Activated naive CD4-positive, alpha-beta T cell treated with Interleukin-2 at 50 U/mL for 16 hours (primary cell): ENCODE data around the gene NPTX2.
"Not testable (repeated sequence)": the region's sequence is repeated elsewhere in the genome, so short reads cannot be mapped to it uniquely, and the experiment has no call there.

Experiments
- DNase-seq: peaks from one replicate; pipeline ENCODE4 v3.0.0-alpha.2; 2020

Gene NPTX2, protein sequence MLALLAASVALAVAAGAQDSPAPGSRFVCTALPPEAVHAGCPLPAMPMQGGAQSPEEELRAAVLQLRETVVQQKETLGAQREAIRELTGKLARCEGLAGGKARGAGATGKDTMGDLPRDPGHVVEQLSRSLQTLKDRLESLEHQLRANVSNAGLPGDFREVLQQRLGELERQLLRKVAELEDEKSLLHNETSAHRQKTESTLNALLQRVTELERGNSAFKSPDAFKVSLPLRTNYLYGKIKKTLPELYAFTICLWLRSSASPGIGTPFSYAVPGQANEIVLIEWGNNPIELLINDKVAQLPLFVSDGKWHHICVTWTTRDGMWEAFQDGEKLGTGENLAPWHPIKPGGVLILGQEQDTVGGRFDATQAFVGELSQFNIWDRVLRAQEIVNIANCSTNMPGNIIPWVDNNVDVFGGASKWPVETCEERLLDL

DNA sequence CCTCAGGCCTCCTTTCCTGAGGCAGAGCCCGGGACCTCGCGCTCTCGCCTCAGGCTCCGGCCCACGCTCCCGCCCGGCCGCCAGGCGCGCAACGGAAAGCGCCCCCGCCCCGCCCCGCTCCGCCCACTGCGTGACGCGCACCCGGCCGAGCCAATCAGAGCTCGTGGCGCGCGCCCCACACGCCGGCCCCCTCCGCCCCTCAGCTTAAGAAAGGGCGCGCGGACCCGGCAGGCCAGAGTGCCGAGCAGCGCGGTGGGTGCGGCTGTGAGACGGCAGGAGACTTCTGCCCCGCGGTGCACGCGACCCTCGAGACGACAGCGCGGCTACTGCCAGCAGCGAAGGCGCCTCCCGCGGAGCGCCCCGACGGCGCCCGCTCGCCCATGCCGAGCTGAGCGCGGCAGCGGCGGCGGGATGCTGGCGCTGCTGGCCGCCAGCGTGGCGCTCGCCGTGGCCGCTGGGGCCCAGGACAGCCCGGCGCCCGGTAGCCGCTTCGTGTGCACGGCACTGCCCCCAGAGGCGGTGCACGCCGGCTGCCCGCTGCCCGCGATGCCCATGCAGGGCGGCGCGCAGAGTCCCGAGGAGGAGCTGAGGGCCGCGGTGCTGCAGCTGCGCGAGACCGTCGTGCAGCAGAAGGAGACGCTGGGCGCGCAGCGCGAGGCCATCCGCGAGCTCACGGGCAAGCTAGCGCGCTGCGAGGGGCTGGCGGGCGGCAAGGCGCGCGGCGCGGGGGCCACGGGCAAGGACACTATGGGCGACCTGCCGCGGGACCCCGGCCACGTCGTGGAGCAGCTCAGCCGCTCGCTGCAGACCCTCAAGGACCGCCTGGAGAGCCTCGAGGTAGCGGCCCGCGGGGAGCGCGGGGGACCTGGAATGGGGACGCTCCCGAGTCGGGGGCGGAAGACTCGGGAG, at the start of gene NPTX2:
NPTX2 (plus strand) TSS at position 235 of the 909 bp plus-strand sequence; CDS start at position 412, 177 bp downstream.
- DNase-seq = no peak

GRCh38 chr7:98567991-98568390, 49.1 kb upstream of the NPTX2 start:
- no peak for DNase-seq

DNA sequence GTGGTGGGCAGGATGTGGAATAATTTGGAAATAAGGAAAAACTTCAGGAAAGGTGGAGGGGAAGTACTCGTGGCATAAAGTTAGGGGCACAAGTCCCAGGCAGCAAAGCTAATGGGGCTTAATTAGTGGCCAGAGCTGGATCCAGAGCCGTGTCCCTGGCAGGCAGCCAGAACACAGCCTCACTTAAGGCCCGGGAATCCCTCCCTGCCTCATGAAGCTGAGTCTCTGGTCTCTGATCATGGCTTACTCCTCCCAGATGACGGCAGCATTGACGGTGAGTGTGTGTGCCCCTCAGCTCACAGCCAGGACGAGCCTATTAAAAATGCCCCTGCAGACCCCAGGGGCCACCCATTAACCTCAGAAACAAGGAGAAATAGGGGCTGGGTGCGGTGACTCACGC, 48.2 kb upstream of the NPTX2 start:
- DNase-seq = no peak

DNA sequence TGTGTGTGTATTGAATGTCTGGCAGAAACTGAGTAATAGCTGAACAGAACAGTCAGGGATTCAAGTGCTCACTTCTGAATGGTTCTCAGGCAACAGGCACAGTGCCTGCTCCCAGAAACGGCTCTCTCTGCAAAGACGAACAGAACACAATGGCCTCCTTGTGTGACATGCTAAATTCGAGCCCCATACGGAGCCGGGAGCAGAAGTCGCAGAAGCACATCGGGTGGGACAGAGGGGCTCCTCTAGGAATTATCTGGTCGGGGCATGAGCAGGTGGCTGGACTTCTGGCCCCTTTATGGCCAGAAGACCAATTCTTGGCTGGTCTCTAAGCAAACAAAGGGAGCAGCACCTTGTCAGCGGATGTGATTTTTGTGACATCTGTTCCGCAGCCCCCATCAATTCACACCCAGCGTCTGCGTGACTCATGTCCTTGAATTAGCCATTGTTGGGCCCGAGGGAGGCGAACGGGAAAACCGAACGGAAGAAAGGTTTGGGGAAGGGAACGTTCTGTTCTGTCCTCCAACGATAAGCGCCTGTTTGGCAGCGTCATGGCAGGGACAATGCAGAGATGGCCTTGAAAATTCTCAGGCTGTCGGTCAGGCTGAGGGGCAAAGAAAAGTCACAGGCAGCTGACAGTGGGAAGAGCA, 47.3 kb upstream of the NPTX2 start:
- DNase-seq = no peak

GRCh38 chr7:98571006-98571405, 46.1 kb upstream of the NPTX2 start:
- DNase-seq = no peak

GRCh38 chr7:98571986-98572385, 45.1 kb upstream of the NPTX2 start:
- DNase-seq = no peak

- not testable (repeated sequence) for DNase-seq
These were observed 44.4 kb upstream of the NPTX2 start for GRCh38 chr7:98572716-98573115.

DNA sequence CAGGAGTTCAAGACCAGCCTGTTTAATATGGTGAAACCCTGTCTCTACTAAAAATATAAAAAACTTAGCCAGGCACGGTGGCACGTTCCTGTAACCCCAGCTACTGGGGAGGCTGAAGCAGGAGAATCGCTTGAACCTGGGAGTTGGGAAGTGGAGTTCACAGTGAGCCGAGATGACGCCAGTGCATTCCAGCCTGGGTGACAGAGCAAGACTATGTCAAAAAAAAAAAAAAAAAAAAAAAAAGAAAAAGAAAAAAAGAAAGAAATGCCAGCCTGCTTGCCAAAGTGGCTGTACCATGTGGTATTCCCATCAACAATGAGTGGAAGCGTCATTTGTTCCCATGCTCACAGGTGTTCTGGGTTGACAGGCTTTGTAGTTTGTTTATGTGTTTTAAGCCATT, 43.3 kb upstream of the NPTX2 start:
- DNase-seq = no peak

GRCh38 chr7:98575878-98576277, 41.2 kb upstream of the NPTX2 start:
- DNase-seq = no peak

GRCh38 chr7:98584830-98585229, 32.3 kb upstream of the NPTX2 start:
- no peak for DNase-seq

GRCh38 chr7:98591926-98592325, 25.2 kb upstream of the NPTX2 start:
- no peak for DNase-seq

DNA sequence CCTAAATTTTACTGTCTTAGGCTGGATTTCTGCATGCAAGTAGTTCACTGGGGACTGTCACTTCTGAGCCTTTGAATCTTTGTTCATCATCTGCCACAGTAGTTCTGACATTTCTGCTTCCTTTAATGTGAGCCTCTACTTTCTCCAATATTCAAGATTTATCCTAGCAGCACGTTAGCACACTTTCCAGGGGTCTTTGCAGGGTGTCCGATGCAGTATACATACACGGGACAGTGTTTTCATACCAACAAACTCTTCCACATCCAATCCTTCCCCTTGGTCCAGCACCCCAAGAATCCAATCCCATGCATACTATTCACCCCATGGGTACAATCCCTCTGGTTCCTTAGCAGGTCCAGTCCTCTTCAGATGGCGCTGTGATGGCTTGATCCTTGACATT, 22.7 kb upstream of the NPTX2 start:
- no peak for DNase-seq

DNA sequence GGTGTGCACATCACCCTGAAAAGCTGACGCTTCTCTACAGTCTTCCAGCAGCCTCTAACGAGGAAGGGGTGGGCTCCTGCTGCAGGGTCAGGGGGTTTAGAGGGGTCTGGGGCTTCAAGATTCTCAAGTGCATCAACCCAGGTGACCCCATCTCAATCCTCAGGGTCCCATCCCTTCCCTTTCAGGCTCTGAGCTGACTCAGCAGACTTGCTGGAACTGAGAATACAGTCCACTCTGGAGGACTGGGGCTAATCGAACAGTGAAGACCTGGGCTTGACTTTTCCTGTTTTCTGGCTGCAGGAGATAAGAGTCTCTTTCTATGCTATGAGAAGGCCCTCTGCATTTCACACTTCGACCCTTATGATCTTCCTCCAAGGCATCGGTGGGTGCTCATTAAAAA, 22.3 kb upstream of the NPTX2 start:
- no peak for DNase-seq

DNA sequence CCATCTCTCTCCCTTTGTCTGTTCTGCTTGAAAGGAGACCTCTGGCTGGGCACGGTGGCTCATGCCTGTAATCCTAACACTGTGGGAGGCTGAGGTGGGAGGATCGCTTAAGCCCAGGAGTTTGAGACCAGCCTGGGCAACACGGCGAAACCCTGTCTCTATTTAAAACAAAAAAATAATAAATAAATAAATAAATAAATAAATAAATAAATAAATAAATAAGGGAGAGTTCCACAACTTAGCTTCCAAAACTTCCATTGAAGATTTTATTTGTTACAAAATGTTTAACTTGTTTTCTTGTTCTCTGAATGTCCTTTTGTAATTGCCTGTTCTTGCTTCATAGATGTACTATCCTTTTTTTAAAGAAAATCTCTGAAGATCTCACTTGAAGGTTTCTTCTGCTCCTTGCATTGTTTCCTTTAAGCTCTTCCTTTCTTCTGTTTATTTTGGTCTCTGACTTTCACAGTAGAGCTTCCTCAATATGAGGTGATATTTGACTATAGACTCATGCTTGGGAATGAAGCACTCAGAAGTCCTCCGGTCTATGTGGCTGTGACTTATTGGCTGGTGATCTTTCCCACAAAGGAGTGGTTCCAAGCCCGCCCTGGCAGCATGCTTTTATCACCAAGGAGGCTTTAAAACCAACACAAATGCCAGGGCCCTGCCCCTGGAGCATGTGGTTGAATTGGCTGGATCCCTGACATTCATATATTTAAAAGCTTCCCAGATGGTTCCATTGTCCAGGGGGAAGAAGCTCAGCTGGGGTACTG, 18.1 kb upstream of the NPTX2 start:
- no peak for DNase-seq

DNA sequence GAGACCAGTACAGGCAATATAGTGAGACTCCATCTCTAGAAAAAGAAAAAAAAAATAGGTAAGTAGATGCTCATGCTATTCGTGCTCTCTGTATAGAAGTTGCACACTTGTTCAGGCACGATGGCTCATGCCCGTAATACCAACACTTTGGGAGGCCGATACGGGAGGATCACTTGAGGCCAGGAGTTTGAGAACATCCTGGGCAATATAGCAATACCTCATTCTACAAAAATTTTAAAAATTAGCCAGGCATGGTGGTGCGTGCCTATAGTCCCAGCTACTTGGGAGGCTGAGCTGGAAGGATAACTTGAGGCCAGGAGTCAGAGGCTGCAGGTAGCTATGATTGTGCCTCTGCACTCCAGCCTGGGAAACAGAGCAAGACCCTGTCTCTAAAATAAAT, 17.2 kb upstream of the NPTX2 start:
- no peak for DNase-seq

DNA sequence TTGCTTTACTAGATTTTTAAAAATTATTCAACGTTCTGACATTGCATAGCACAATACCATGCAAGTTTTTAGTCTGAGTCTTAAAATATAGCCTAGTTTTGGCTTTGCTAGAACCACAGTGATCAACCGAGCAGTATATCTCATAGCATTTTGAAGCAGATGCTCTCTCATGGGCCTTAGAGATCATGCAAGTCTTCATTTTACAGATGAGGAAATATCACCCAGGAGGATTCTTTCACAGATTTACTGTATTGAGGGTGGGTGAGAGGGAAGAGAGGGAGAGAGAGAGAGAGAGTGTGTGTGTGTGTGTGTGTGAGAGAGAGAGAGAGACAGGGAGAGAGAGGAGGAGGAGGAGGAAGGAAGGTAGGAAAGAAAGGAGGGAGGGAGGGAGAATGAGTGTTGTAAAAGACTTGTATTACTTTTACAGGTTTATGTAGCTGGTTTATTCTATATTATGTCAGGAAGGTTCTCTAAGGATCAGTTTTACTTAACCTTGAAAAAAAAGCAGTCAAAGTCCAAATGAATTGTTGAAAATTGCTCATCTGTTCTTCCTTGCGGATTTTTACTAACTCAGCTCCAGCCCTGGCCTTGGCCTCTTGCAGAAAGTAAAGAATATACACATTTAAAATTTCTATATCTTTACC, 14.2 kb upstream of the NPTX2 start:
- no peak for DNase-seq

DNA sequence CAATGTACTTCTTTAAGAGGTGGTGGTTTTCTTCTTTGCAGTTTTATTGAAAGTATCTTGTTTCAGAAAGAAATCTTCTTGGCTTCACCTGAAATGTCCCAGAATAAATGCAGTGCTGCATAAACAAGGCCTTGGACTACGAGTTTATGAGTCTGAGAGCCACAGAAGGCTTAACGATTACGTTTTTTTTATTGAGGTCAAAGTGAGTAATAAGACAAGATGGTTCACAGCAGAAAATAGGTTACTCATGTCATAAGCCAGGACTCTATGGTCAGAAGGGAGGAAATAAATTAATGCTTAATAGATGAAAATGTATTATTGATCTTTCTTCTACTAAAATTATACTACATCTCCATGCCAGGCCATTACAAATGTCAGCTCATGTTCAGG, 13.7 kb upstream of the NPTX2 start:
- DNase-seq = no peak

DNA sequence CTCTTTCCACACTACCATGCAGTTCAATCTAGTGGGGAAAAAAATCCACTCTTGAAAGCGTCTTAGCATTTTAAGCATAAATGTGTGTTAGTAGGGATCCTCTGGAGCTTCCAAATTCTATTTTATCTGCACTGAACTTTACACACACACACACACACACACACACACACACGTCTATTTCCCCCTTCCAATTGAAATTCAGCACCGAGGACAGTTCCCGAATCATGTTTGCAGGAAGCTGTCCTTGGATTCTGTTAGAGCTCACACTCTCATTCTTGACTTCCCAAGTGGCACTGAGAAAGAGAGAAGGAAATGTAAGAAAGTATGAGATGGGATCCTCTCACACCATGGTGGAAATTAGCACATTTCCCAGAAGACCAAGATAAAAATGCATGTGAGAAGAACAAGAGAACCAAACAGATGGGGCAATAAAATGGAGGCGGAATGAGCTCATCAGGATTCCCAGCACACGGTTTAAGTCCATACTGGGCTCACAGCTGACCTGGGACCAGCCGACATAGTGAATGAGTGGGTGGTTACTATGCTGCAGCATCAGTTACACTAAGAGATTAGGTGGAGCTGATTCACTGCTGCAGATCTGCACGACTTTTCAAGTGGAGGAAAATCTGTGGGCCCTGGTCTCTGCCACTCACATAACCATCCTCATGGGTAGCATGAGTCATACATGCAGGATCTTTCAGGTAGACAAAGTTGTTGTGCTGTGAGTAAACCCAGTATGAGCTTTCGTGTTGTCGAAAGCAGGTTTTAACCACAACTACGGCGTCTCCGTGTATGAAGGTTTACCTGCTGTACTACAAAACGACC, 3.3 kb upstream of the NPTX2 start:
- no peak for DNase-seq

GRCh38 chr7:98616381-98617050, 569 bp upstream of the NPTX2 start:
- no peak for DNase-seq

DNA sequence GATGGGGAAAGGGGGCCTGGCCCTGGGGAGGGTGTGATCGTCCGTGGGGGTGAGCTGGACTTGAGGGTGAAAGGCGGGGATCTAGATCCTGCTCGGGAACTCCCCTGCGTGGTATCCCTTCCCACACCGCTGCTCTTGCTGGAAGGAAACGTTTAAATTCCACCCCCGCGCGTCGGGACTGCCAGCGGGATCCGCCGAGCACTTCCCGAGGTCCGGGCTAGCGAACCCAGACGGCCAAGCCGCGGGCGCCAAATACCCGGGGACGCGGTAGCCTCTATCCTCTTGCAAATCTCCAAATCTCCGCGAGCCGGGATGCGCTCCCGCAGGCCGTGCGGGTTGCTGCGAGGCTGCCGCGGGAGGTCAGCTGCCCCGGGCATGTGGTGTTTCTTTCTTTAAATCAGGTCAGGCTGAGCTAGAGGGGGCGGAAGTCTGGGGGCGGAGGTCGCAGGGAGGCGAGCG, 904 bp downstream of the NPTX2 start:
- DNase-seq = no peak

GRCh38 chr7:98618786-98619185, 1.7 kb downstream of the NPTX2 start:
- DNase-seq = no peak
